ENCODE results near the gene GPR161.

Gene GPR161

GRCh38 chr1:168050880-168051279 is 85.8 kb downstream of the GPR161 start:
- Histone ChIP-seq H3K4me1 (ENCODE audit: insufficient read depth, low read length, poor library complexity, severe bottlenecking) (peaks cover 13% of the 10 kb centered on the region), H3K9ac (ENCODE audit: low read depth, low read length, poor library complexity, severe bottlenecking) (no peak overlapping the region), H3K9me3 (ENCODE audit: insufficient read depth, low read depth, low read length) (no peaks in the 10 kb centered on the region), H4K20me1 (ENCODE audit: insufficient read depth, low read length, poor library complexity, severe bottlenecking) (no peaks in the 10 kb centered on the region), H2AFZ (ENCODE audit: low read length) (no peak overlapping the region), H3K27me3 (ENCODE audit: insufficient read depth, low read length, poor library complexity, severe bottlenecking) (no peaks in the 10 kb centered on the region), H3K79me2 (ENCODE audit: insufficient read depth, low read length) (no peaks in the 10 kb centered on the region), H3K9me2 (replicated peaks; ENCODE audit: low read depth, low read length) (no peaks in the 10 kb centered on the region), H3K4me3 (ENCODE audit: low read length, poor library complexity, severe bottlenecking) (no peak overlapping the region), H3K36me3 (ENCODE audit: insufficient read depth, low read length) (peaks cover under 1% of the 10 kb centered on the region; the same call in 1 of the 2 replicates), H3K4me2 (ENCODE audit: low read depth, low read length, poor library complexity, severe bottlenecking) (no peak overlapping the region), H3F3A (ENCODE audit: low read depth) (no peaks in the 10 kb centered on the region)
- no peak for TF ChIP-seq CTCF (conservative IDR thresholded peaks at IDR 0.05; ENCODE audit: low read length)
- no peak for TF ChIP-seq EZH2phosphoT487 (IDR thresholded peaks at IDR 0.05; ENCODE audit: borderline replicate concordance)

GRCh38 chr1:168050307-168050706 is 86.4 kb downstream of the GPR161 start:
- no peak overlapping the region for H2AFZ ChIP-seq (ENCODE audit: low read length)
- peaks cover 13% of the 10 kb centered on the region for H3K4me1 ChIP-seq (ENCODE audit: insufficient read depth, low read length, poor library complexity, severe bottlenecking)
- no peaks in the 10 kb centered on the region for H4K20me1 ChIP-seq (ENCODE audit: insufficient read depth, low read length, poor library complexity, severe bottlenecking)
- no peak overlapping the region for H3K9ac ChIP-seq (ENCODE audit: low read depth, low read length, poor library complexity, severe bottlenecking)
- no peaks in the 10 kb centered on the region for H3F3A ChIP-seq (ENCODE audit: low read depth)
- H3K27me3 ChIP-seq (ENCODE audit: insufficient read depth, low read length, poor library complexity, severe bottlenecking) = no peaks in the 10 kb centered on the region
- TF ChIP-seq EZH2phosphoT487 (IDR thresholded peaks at IDR 0.05; ENCODE audit: borderline replicate concordance) (no peak), CTCF (conservative IDR thresholded peaks at IDR 0.05; ENCODE audit: low read length) (no peak)
- H3K4me2 ChIP-seq (ENCODE audit: low read depth, low read length, poor library complexity, severe bottlenecking) = no peak overlapping the region
- no peaks in the 10 kb centered on the region for H3K9me3 ChIP-seq (ENCODE audit: insufficient read depth, low read depth, low read length)
- no peaks in the 10 kb centered on the region for H3K79me2 ChIP-seq (ENCODE audit: insufficient read depth, low read length)
- H3K9me2 ChIP-seq (replicated peaks; ENCODE audit: low read depth, low read length) = no peaks in the 10 kb centered on the region
- H3K36me3 ChIP-seq (ENCODE audit: insufficient read depth, low read length) = peaks cover 6% of the 10 kb centered on the region; the same call in 1 of the 2 replicates
- H3K4me3 ChIP-seq (ENCODE audit: low read length, poor library complexity, severe bottlenecking) = no peak overlapping the region

GRCh38 chr1:168045311-168045710 is 91.4 kb downstream of the GPR161 start:
- Histone ChIP-seq H3K79me2 (ENCODE audit: insufficient read depth, low read length) (no peaks in the 10 kb centered on the region), H3K4me2 (ENCODE audit: low read depth, low read length, poor library complexity, severe bottlenecking) (no peak overlapping the region), H3F3A (ENCODE audit: low read depth) (no peaks in the 10 kb centered on the region), H3K4me1 (ENCODE audit: insufficient read depth, low read length, poor library complexity, severe bottlenecking) (no peaks in the 10 kb centered on the region), H3K9me3 (ENCODE audit: insufficient read depth, low read depth, low read length) (no peaks in the 10 kb centered on the region), H2AFZ (ENCODE audit: low read length) (no peak overlapping the region), H3K9me2 (replicated peaks; ENCODE audit: low read depth, low read length) (no peaks in the 10 kb centered on the region), H3K27me3 (ENCODE audit: insufficient read depth, low read length, poor library complexity, severe bottlenecking) (no peaks in the 10 kb centered on the region), H4K20me1 (ENCODE audit: insufficient read depth, low read length, poor library complexity, severe bottlenecking) (no peaks in the 10 kb centered on the region), H3K4me3 (ENCODE audit: low read length, poor library complexity, severe bottlenecking) (no peak overlapping the region), H3K36me3 (ENCODE audit: insufficient read depth, low read length) (peaks cover 30% of the 10 kb centered on the region; the same call in 1 of the 2 replicates), H3K9ac (ENCODE audit: low read depth, low read length, poor library complexity, severe bottlenecking) (no peak overlapping the region)
- TF ChIP-seq EZH2phosphoT487 (IDR thresholded peaks at IDR 0.05; ENCODE audit: borderline replicate concordance) = no peak
- no peak for TF ChIP-seq CTCF (conservative IDR thresholded peaks at IDR 0.05; ENCODE audit: low read length)
